Measurements from ENCODE around the gene ZFYVE9. TPM values are rescaled to one million over a fixed set of nuclear protein-coding genes. Genes with fewer than 3 reads are reported as not detected.

ZFYVE9 gene
- total RNA-seq, 1 experiment from 2014 or later = 28.4 TPM

GRCh38 chr1:52328615-52329014 lies 186.7 kb downstream of the ZFYVE9 start:
- H2BK15ac ChIP-seq (ENCODE audit: low read depth, low read length) = no peak overlapping the region
- H3K23ac ChIP-seq (ENCODE audit: insufficient read length, low read depth, low read length) = no peak overlapping the region
- no peak overlapping the region for H3K4ac ChIP-seq (ENCODE audit: low read depth, low read length)
- whole genome bisulfite sequencing (ENCODE audit: extremely low coverage, insufficient read length, low lambda C conversion rate) = no CpG with 5 or more reads among the region's 1 CpG
- H4K8ac ChIP-seq (replicated peaks; ENCODE audit: insufficient read length, low read depth, low read length) = no peak overlapping the region
- H4K91ac ChIP-seq (ENCODE audit: insufficient read length, low read depth, low read length) = no peak overlapping the region
- H2BK5ac ChIP-seq (ENCODE audit: insufficient read length, low read length) = no peak overlapping the region
- no peak overlapping the region for H2AK5ac ChIP-seq (ENCODE audit: insufficient read length, low read length)
- H3T11ph ChIP-seq (ENCODE audit: low read length) = no peak overlapping the region
- H4K20me1 ChIP-seq (ENCODE audit: control insufficient read depth, insufficient read depth, insufficient read length) = no peaks in the 10 kb centered on the region
- no peaks in the 10 kb centered on the region for H3K27me3 ChIP-seq (ENCODE audit: insufficient read depth, low read length)
- TF ChIP-seq CTCF (conservative IDR thresholded peaks at IDR 0.05) = no peak
- no peak overlapping the region for H2AFZ ChIP-seq (ENCODE audit: low read length)
- H3K56ac ChIP-seq (ENCODE audit: insufficient read length, low read depth, low read length) = no peak overlapping the region
- H3K4me2 ChIP-seq (ENCODE audit: insufficient read depth, insufficient read length, low read length) = no peak overlapping the region
- Mint-ChIP-seq H3K9me3 (no peaks in the 10 kb centered on the region), H3K27me3 (ENCODE audit: low read depth) (no peaks in the 10 kb centered on the region), H3K4me3 (no peak overlapping the region), H3K36me3 (ENCODE audit: insufficient read depth in 1 of 3, low read depth in 3 of 3) (peaks cover 0 to 10% (median 0%) of the 10 kb centered on the region in 3 experiments; a peak in 2 of 7 replicates), H3K4me1 (peaks cover 12 to 20% of the 10 kb centered on the region in 2 experiments), H3K27ac (no peak overlapping the region; a peak in 1 of 7 replicates)
- H3K4me1 ChIP-seq (ENCODE audit: insufficient read depth, low read length) = peaks cover 3% of the 10 kb centered on the region; the same call in 1 of the 2 replicates
- no peak overlapping the region for H3K9ac ChIP-seq (ENCODE audit: extremely low read depth, insufficient read length, low read length)
- H3K18ac ChIP-seq (ENCODE audit: insufficient read length, low read depth, low read length) = no peak overlapping the region
- no peak overlapping the region for H2BK12ac ChIP-seq (ENCODE audit: insufficient read length, low read depth, low read length)
- H2BK120ac ChIP-seq (ENCODE audit: low read depth, low read length, poor library complexity, severe bottlenecking) = no peak overlapping the region
- H2BK20ac ChIP-seq (ENCODE audit: low read depth, low read length, poor library complexity, severe bottlenecking) = no peak overlapping the region
- no peaks in the 10 kb centered on the region for H3K23me2 ChIP-seq (ENCODE audit: insufficient read length, low read depth, low read length, poor library complexity, severe bottlenecking)
- no peaks in the 10 kb centered on the region for H3K79me1 ChIP-seq (ENCODE audit: insufficient read depth, low read depth, low read length, poor library complexity, severe bottlenecking)
- H3K27ac ChIP-seq (ENCODE audit: insufficient read length, low read depth, low read length) = no peak overlapping the region
- H3K9me3 ChIP-seq (ENCODE audit: control insufficient read depth, low read depth, low read length) = no peaks in the 10 kb centered on the region
- no peak for DNase-seq
- no peak overlapping the region for H4K5ac ChIP-seq (ENCODE audit: insufficient read length, low read depth, low read length)
- no peaks in the 10 kb centered on the region for H3K79me2 ChIP-seq (ENCODE audit: insufficient read depth, low read length)
- no peak overlapping the region for H3K14ac ChIP-seq (ENCODE audit: insufficient read depth, low read length)
